A673 (cell line): ENCODE measurements around the gene CPNE5. TPM values are rescaled to one million over a fixed set of nuclear protein-coding genes. Genes with fewer than 3 reads are reported as not detected.

ENCODE experiments used
- BruUV-seq: library from RNA; stranded (reverse); fragments of 400-500 nt; replicated peaks from 2 replicates; lab custom pipeline; 2021; lab: Mats Ljungman, UMichigan
- CTCF ChIA-PET: fragments of 300-600 bp; sonication (Branson Sonifier 250); formaldehyde crosslinking; loops from one replicate; lab custom pipeline; 2022; ENCODE audit warnings: antibody characterized with exemption; lab: Charles Lee
- POLR2A ChIA-PET: fragments of 300-600 bp; sonication (Branson Sonifier 250); formaldehyde crosslinking; loops from one replicate; lab custom pipeline; 2022; ENCODE audit warnings: antibody characterized with exemption; ENCODE audit not compliant: low non-redundant PET; lab: Charles Lee
- DNase-seq: peaks from one replicate; pipeline ENCODE4 v3.0.0-alpha.2; 2015; ENCODE audit warnings: low spot score
- H3K27ac ChIP-seq: fragments of 200-600 bp; sonication (generic); 2 replicates; pipeline ENCODE4 v1.5.1; 2016; ENCODE audit warnings: mixed run types, low read depth, mild to moderate bottlenecking, mixed read lengths, antibody characterized with exemption, low read length; ENCODE audit not compliant: poor library complexity, severe bottlenecking
- H3K27me3 ChIP-seq: fragments of 200-600 bp; sonication (generic); replicated peaks from 2 replicates; pipeline ENCODE4 v1.6.1; 2017; ENCODE audit warnings: mixed run types, low read depth, mild to moderate bottlenecking, mixed read lengths, antibody characterized with exemption, low read length; ENCODE audit not compliant: insufficient read depth, poor library complexity
- H3K36me3 ChIP-seq: fragments of 200-600 bp; sonication (generic); 2 replicates; pipeline ENCODE4 v1.6.1; 2016; ENCODE audit warnings: mixed run types, mild to moderate bottlenecking, mixed read lengths, antibody characterized with exemption, low read length; ENCODE audit not compliant: insufficient read depth, poor library complexity, severe bottlenecking
- H3K4me1 ChIP-seq: fragments of 200-600 bp; sonication (generic); 2 replicates; pipeline ENCODE4 v1.6.1; 2017; ENCODE audit warnings: mixed run types, mild to moderate bottlenecking, mixed read lengths, antibody characterized with exemption, low read length; ENCODE audit not compliant: insufficient read depth, poor library complexity, severe bottlenecking
- H3K4me3 ChIP-seq: fragments of 200-600 bp; sonication (generic); 2 replicates; pipeline ENCODE4 v1.5.1; 2016; ENCODE audit warnings: low read depth, mixed run types, mild to moderate bottlenecking, mixed read lengths, low read length; ENCODE audit not compliant: poor library complexity, severe bottlenecking
- H3K9me3 ChIP-seq: fragments of 200-600 bp; sonication (generic); 2 replicates; pipeline ENCODE4 v1.6.1; 2016; ENCODE audit warnings: mixed run types, low read depth, mild to moderate bottlenecking, mixed read lengths, antibody characterized with exemption, low read length; ENCODE audit not compliant: poor library complexity, severe bottlenecking
- CTCF ChIP-seq: fragments of 300-800, 200-600 bp; sonication (generic); conservative IDR thresholded peaks from 2 replicates; pipeline ENCODE4 v1.5.1; 2017; ENCODE audit warnings: low read depth, mild to moderate bottlenecking, antibody characterized with exemption, low read length, moderate library complexity, mixed read lengths
- EZH2 ChIP-seq: fragments of 200-600 bp; sonication (generic); IDR thresholded peaks from 2 replicates; pipeline ENCODE4 v1.6.1; 2017; ENCODE audit warnings: borderline replicate concordance, low read depth, mild to moderate bottlenecking, mixed read lengths, antibody characterized with exemption, low read length; ENCODE audit not compliant: poor library complexity, severe bottlenecking
- intact Hi-C: fragments of 100-400 bp; cut with micrococcal nuclease; formaldehyde crosslinking; loops from one replicate; pipeline ENCODE4 v1.10.0; 2022; ENCODE audit not compliant: unreplicated experiment
- total RNA-seq: library from RNA; stranded (reverse); gene quantifications from 2 replicates; pipeline ENCODE4 v1.2.3, GENCODE V29; 2021

Gene CPNE5
- total RNA-seq, 1 experiment from 2014 or later: 0.13 TPM

GRCh38 chr6:36692220-36692619 is 147.0 kb downstream of the CPNE5 start:
- no TSS peak for BruUV-seq
- CTCF ChIA-PET: no interaction called here
- Histone ChIP-seq H3K36me3 (no peaks in the 10 kb centered on the region), H3K4me3 (no peak overlapping the region), H3K4me1 (no peaks in the 10 kb centered on the region), H3K27me3 (no peaks in the 10 kb centered on the region), H3K27ac (no peak overlapping the region), H3K9me3 (no peaks in the 10 kb centered on the region)
- intact Hi-C loops: no loop called here
- TF ChIP-seq EZH2 (no peak), CTCF (no peak)
- POLR2A ChIA-PET: no interaction called here
- DNase-seq: no peak

GRCh38 chr6:36691612-36692011 is 147.6 kb downstream of the CPNE5 start:
- DNase-seq: no peak
- Histone ChIP-seq H3K27me3 (no peaks in the 10 kb centered on the region), H3K36me3 (peaks cover 2% of the 10 kb centered on the region), H3K4me3 (no peak overlapping the region), H3K9me3 (no peaks in the 10 kb centered on the region), H3K27ac (no peak overlapping the region), H3K4me1 (no peaks in the 10 kb centered on the region)
- CTCF ChIA-PET: no interaction called here
- POLR2A ChIA-PET: no interaction called here
- BruUV-seq: no TSS peak
- TF ChIP-seq EZH2: no peak
- no peak for TF ChIP-seq CTCF
- intact Hi-C loops: no loop called here

GRCh38 chr6:36691011-36691410 is 148.2 kb downstream of the CPNE5 start:
- Histone ChIP-seq H3K9me3 (no peaks in the 10 kb centered on the region), H3K4me3 (no peak overlapping the region), H3K36me3 (peaks cover 2% of the 10 kb centered on the region), H3K27ac (no peak overlapping the region), H3K27me3 (no peaks in the 10 kb centered on the region), H3K4me1 (no peaks in the 10 kb centered on the region)
- DNase-seq: no peak
- ChIA-PET POLR2A (no interaction called here), CTCF (no interaction called here)
- TF ChIP-seq EZH2 (no peak), CTCF (no peak)
- intact Hi-C loops: no loop called here
- no TSS peak for BruUV-seq

Other genes starting within 250 kb of the CPNE5 start
- gene SRSF3, start 245.1 kb downstream of the CPNE5 start, total RNA-seq: 623 and 682 TPM in 2 replicates
- gene CDKN1A, start 160.7 kb downstream of the CPNE5 start, total RNA-seq: 30.4 and 33.6 TPM in 2 replicates
- 0.07 TPM in 1 of 2 replicates, not detected in the other for gene RAB44, start 141.6 kb downstream of the CPNE5 start, total RNA-seq
- 67.7 and 72.0 TPM in 2 replicates for gene PPIL1, start 35.4 kb upstream of the CPNE5 start, total RNA-seq
- 22.6 and 27.1 TPM in 2 replicates for gene C6orf89, start 46.5 kb upstream of the CPNE5 start, total RNA-seq
- gene PI16, start 115.3 kb upstream of the CPNE5 start, total RNA-seq: not detected in 2 replicates
- gene MTCH1, start 146.8 kb upstream of the CPNE5 start, total RNA-seq: 219 and 242 TPM in 2 replicates
- not detected in 2 replicates for gene FGD2, start 166.2 kb upstream of the CPNE5 start, total RNA-seq